Measurements from ENCODE around the gene NME4.
"Not testable (repeated sequence)": the region's sequence is repeated elsewhere in the genome, so short reads cannot be mapped to it uniquely, and the experiment has no call there.

NME4 gene

DNA sequence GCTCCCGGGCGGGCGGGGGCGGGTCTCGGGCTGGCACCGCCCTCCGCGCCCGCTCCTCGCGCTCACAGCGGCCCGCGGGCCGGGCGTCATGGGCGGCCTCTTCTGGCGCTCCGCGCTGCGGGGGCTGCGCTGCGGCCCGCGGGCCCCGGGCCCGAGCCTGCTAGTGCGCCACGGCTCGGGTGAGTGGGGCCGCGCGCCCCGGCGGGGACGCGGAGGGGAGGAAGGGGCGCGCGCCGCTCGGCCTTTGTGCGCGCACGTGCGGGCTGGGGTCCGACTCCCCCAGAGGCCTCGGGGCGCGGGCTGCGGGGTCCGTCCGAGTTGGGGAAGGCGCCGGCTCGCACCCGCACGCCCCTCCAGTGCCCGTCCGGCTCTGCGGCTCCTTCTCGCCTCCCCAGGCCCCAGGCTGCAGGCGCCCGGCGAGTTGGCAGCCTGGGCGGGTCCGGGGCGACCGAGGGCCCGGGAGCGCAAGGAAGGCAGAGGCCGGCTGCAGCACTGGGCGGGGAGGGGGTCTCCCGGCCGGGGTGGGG lies at the start of gene NME4:
NME4 (plus strand) TSS at position 65 of the 527 bp plus-strand sequence; CDS start at position 89, 24 bp downstream.
- peak; percentile 70 for DNase-seq

DNA sequence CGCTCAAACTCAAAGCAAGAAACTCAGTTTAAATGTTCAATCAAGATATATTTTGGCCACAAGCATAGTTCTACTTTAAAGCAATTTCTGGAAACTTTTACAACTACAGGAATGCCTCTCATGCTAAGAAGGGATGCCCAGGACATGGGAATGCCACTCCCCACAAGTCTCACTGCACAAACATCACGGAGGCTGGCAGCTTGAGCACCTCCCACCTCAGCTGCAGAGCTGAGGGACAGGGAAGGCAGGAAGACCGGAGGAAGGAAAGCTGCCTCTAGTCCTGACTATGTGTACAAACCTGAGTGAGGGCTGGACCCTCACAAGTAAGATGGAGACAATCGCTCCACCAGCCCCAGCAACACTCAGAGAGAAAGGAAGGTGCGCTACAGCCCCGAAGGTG lies 49.8 kb upstream of the NME4 start:
- no peak for DNase-seq

DNA sequence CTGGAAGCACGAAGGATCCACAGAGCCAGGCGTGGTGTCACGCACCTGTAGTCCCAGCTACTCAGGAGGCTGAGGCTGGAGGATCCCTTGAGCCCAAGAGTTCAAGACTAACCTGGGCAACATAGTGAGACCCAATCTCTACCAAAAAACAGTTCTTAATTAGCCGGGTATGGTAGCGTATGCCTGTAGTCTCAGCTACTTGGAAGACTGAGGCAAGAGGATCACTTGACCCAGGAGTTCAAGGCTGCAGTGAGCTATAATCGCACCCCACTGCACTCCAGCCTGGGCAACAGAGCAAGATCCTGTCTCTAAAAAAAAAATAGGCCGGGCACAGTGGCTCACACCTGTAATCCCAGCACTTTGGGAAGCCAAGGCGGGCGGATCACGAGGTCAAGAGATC lies 48.5 kb upstream of the NME4 start:
- not testable (repeated sequence) for DNase-seq

DNA sequence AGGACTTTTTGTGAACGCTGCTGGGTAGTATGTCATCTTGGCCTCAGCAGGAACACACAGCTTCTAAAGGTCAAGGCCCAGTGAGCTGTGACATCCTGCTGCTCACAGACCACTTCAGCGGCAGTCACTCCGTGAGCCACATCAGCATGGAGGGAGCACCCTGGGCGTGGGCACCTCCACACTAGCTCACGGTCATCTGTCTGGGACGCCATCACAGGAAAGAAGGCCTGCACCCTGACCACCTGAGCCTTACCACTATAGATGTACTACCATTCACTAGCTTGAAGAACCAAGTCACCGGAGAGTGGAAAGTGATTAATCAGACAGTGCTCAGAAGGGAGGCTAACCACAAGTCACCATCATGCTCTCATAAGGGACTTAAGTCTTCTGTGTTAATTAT lies 47.8 kb upstream of the NME4 start:
- no peak for DNase-seq

DNA sequence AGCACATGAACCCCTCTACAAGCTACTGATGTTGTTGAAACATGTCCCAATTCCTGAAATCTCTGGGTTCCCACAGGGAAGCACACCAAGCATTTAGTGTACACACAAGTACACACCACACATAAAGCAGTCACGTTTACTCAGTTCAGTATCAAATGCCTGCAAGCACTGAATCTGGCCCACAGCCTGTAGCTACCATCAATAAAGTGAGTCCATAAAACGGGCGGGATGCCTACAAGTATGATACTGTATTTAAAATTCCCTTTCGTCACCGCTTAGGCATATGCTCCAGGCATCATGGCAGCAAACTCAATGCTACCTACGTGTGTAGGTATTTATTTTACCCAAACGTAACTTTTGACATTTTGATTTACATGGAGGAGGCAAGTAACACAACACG lies 46.8 kb upstream of the NME4 start:
- no peak for DNase-seq

- DNase-seq: peak; percentile 62
Measured at GRCh38 chr16:351804-352520, 45.0 kb upstream of the NME4 start.

DNA sequence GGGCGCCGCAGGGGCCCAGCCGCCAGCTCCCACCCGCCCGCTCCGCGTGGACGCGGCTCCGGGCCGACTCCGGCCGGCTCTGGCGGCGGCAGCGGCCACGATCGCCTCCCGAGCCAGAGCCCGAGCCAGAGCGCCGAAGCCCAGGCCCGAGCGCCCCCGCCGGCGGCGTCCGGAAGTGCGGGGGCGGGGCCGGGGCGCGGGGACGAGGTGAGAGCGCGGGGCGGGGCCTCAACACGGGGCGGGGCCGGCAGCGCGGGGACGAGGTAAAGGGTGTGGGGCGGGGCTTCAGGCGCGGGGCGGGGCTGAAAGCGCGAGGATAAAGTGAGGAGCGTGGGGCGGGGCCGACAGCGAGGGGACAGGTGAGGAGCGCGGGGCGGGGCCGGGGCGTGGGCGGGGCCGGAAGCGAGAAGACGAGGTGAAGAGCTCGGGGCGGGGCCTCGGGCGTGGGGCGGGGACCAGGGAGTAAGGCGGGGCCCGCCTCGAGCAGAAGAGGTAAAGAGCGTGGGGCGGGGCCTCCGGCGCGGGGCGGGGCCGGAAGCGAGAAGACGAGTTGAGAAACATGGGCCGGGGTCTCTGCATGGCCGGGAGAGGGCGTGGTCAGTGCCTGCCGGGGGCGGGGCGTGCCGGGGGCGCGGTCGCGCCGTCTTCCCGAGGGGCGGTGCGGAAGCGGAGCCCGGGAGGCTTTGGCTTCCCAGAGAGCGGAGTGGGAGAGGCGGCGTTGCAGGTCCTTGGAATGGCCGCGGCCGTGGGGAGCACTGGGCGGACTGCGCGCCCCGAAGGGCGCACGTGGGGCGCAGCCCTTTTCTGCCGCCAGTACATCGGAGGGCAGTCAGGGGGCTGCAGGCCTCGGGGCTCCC lies 44.2 kb upstream of the NME4 start, which contains the start of gene AXIN1:
AXIN1 (minus strand) TSS at position 177 of the 857 bp plus-strand sequence. CDS start 5,698 bp downstream, outside the sequence.
- peak; percentile 98 for DNase-seq

GRCh38 chr16:353404-354290 lies 43.4 kb upstream of the NME4 start:
- DNase-seq: peak; percentile 14

DNA sequence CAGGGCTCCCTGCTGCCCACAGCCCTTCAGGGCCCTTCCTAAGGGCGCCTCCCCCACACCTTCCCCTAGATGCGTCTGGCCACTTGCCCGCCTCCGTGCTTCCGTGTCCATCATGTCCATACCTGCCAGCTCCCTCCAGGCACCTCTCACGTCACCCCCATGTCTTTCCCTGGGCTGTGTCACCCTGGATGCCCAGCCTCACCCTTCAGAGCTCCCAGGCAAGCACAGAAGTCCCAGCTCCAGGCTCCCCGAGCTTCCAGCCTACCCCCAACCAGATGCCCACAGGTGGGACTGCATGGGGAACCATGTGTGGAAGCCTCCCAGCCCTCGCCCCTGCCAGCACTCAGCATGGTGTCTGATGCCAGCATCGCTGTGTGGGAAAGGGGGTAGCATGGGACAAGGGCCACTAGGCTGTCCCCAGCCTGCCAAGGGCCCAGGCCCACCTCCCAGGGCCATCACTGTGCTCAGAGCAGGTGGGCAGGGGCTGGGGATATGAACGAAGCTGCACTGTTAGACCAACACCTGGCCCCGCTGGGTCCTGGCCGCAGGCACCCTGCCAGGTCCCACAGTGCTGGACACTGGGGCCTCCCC lies 42.6 kb upstream of the NME4 start:
- DNase-seq: no peak

GRCh38 chr16:354971-355461 lies 42.0 kb upstream of the NME4 start:
- no peak for DNase-seq

- no peak for DNase-seq
Measured at GRCh38 chr16:356741-357140, 40.3 kb upstream of the NME4 start.

DNA sequence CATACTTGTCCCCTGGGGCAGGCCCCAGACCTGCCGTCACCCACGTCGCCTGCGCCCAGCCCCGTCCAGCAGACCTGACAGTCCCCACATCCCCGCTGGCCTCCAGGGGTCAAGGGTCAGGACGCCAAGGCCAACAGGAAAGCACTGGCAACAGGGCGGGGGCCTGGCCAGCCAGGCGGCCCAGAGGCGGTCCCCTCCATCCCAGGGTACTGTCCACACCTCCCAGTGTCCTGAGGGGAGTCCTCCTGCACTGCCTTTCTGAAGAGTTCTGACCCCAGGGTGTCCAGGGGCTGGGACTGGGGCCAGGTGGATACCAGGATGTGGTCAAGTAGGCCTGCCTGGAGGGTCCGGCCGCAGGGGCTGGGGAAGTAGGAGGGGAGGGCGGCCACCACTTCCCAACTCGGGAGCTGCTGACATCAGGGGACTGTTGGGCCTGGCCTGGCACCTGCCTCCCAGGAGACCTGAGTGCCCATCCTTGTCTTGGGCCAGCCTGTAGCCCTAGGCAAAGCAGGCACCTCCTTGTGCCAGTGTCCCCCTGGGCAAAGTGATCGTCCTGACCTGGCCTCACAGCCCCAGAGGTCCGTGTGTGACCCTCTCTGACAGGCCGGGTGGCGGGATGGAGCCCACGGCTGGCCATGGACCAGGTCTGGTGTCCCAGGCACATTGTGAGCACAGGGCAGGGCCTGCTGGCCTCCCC lies 37.8 kb upstream of the NME4 start:
- DNase-seq: no peak

GRCh38 chr16:359871-360697 lies 36.9 kb upstream of the NME4 start:
- no peak for DNase-seq

DNA sequence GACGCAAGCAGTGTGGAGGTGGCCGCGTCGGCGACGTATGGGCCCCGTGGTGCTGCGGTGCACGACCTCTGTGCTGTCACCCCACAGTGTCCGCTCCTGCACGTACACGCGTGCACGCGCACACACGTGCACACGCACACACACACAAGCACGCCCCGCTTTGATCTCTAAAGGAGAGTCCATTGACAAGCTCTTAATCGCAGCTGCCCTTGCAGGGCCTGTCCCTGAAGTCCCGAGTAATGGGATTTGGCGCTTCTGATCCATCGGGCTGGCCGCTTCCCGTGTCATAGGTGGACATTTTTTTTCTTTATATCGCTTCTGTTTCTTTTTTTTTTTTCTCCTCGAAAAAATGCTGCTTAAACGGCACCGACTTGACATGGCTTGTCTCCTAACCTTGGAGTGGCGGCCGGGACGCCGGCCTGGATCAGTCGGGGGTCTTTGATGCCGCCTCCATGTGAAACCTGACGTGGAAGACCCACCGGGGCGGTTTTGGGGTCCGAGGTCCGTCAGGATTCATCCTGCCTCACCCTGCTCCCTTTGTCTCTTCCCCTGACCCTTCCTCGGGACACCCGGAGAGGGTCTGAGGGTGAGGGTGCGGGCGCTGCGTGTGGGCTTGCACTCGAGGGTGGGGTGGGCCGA lies 36.2 kb upstream of the NME4 start:
- DNase-seq: peak; percentile 57

DNA sequence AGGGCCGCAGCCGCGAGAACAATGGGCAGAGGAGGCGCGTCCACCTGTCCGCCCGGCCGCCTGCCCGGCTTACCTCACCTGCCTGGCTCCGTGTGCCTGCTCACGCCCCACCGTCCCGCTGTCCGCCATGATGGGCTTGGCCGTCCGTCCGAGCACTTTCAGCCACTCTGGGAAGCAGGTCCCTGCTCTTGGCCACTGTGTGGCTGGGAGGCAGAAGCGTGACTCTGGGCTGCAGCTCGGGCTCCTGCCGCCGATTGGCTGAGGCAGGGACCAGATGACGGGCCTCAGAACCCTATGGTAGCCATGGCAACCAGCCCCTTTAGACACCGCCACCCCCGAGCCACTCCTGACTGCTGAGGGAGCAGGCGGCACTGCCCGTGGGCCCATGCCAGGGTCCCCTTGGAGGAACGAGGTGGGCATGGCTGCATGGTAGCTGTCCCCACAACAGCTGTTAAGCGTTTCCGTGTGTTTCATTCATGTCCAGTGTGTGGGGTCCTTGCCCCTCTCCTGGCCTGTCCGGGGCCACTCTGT lies 35.6 kb upstream of the NME4 start:
- DNase-seq: peak; percentile 84

- DNase-seq: peak; percentile 95
Measured at GRCh38 chr16:361872-362701, 34.9 kb upstream of the NME4 start.

- DNase-seq: not testable (repeated sequence)
Measured at GRCh38 chr16:362702-362999, 34.3 kb upstream of the NME4 start.

DNA sequence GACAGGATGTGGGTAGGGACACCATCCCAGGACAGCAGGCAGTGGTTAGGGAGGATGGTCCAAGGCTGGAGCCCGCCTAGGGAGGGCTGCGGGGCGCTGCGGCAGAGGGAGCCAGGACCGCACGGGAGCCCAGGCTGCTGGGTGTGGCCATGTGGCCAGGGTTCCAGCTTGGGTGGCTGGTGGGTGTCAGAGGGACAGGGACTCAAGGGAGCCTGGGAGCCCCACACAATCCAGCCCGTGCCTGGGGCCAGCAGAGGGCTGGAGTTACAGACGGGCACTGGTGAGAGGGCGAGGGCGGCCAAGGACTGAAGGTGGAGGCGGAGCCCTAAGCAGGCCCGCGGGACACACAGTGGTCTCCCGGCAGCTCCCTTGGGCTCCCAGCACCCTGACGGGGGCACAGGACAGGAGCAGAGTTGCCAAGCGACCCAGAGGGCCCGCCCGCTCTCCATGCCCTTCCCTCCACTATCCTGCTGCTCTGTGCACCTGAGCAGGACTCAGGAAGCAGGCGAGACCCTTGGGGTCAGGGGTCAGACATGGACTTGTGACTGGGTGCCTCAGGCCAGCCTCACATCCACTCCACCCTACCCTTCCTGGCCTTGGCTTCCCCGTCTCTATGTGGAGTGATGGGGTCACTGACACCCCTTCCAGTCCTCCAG lies 33.8 kb upstream of the NME4 start:
- peak; percentile 28 for DNase-seq

Measured in DMS53 (cell line).